GM12878 (cell line): ENCODE measurements around the gene EID1.

Experiments
- BACH1 ChIP-seq: fragments of 450-650 bp; IDR thresholded peaks from 2 replicates; pipeline ENCODE4 v1.6.1; 2017; ENCODE audit warnings: mild to moderate bottlenecking, borderline replicate concordance
- CTCF ChIP-seq, 3 experiments: IDR thresholded peaks in 2 of 3; conservative IDR thresholded peaks in 1 of 3; 2 replicates each; pipeline ENCODE4 v1.5.1; 2011; ENCODE audit warnings: low read depth in 3 of 3, low read length in 3 of 3, mild to moderate bottlenecking in 3 of 3, control low read depth in 2 of 3, moderate library complexity in 2 of 3, inconsistent platforms in 1 of 3, mixed read lengths in 1 of 3; ENCODE audit not compliant: control insufficient read depth in 2 of 3, insufficient read depth in 1 of 3; ENCODE audit errors: extremely low read depth in 1 of 3
- EZH2 ChIP-seq: IDR thresholded peaks from 2 replicates; pipeline ENCODE4 v1.6.1; 2012; ENCODE audit warnings: low read depth, mild to moderate bottlenecking, control low read depth, inconsistent platforms, low read length, borderline replicate concordance; ENCODE audit not compliant: control insufficient read depth
- POLR2A ChIP-seq: IDR thresholded peaks from 2 replicates; pipeline ENCODE4 v1.6.1; 2011; ENCODE audit warnings: low read depth, mild to moderate bottlenecking, low read length
- RAD21 ChIP-seq: IDR thresholded peaks from 2 replicates; pipeline ENCODE4 v1.6.1; 2011; ENCODE audit warnings: mild to moderate bottlenecking, low read depth, low read length, moderate library complexity; ENCODE audit not compliant: insufficient read depth
- RELA ChIP-seq: fragments of 450-650 bp; IDR thresholded peaks from 2 replicates; pipeline ENCODE4 v1.8.0; 2014; ENCODE audit warnings: borderline replicate concordance; ENCODE audit not compliant: partially characterized antibody
- SIN3A ChIP-seq: IDR thresholded peaks from 2 replicates; pipeline ENCODE4 v1.6.1; 2012; ENCODE audit warnings: low read depth, low read length, improper control_type of control experiment
- SP1 ChIP-seq: IDR thresholded peaks from one replicate; pipeline ENCODE4 v1.6.1; 2011; ENCODE audit warnings: low read depth, low read length
- ZBTB33 ChIP-seq: fragments of 450-650 bp; IDR thresholded peaks from 2 replicates; pipeline ENCODE4 v1.6.1; 2017; ENCODE audit warnings: mild to moderate bottlenecking
- TF ChIP-seq, protein P1 (sequence below): IDR thresholded peaks from 2 replicates; pipeline ENCODE4 v1.6.1; 2011; ENCODE audit warnings: low read depth, mild to moderate bottlenecking, low read length, moderate library complexity, borderline replicate concordance; ENCODE audit errors: extremely low read depth

- TF ChIP-seq ZBTB33: no peak
- TF ChIP-seq RAD21: no peak
- TF ChIP-seq CTCF (IDR thresholded peaks at IDR 0.05 in 2 of 3, conservative IDR thresholded peaks at IDR 0.05 in 1 of 3; ENCODE audit: control insufficient read depth in 2 of 3, extremely low read depth in 1 of 3, insufficient read depth in 1 of 3, low read depth in 3 of 3, low read length in 3 of 3): no peak
- no peak for TF ChIP-seq SP1
- TF ChIP-seq EZH2: no peak
- no peak for TF ChIP-seq RELA
- TF ChIP-seq SIN3A: no peak
- TF ChIP-seq, protein P1, sequence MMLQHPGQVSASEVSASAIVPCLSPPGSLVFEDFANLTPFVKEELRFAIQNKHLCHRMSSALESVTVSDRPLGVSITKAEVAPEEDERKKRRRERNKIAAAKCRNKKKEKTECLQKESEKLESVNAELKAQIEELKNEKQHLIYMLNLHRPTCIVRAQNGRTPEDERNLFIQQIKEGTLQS: no peak
- TF ChIP-seq BACH1: no peak
- TF ChIP-seq POLR2A: no peak
Observed at GRCh38 chr15:48833526-48834239, 44.3 kb upstream of the EID1 start.
